AG20443 (cell line): ENCODE results near the gene RBM45.

ENCODE experiments used
- DNase-seq: peaks from one replicate; pipeline ENCODE4 v3.0.0; 2012; ENCODE audit warnings: low spot score, mixed read lengths

The RBM45 gene

DNA sequence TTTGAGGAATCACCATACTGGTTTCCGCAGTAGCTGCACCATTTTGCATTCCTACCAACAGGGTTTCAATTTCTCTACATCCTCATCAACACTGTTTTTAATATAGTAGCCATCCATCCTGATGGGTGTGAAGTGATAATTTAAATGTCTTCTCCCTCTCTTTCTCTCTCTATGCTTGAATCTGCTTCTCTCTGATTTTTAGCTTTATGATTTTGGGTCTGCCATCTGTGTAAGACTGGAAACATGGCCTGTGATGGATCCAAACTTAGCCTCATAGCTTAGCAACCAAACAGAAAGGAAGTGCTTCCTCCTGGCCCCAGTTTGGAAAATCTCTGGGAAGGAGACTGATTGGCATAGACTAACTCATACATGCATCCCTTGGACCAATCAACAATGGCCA lies 48.4 kb downstream of the RBM45 start:
- DNase-seq: no peak

DNA sequence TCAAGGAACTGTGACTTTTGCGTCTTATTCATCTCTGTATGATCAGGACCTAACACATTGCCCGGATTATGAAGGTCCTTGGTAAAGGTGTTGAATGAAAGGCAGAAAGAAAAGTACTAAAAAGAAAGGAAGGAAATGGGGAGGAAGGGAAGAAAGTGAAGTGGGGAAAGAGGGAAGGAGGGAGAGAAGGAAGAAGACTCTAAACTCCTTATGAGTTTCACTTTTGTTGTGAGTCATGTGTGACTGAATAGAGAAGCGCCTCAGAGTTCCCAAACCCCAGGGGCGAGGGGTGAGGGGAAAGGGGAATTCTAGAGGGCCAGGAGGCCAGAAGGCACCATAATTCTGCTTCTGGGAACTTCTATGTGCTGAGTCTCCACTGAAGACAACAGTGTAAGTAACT lies 51.2 kb downstream of the RBM45 start:
- peak; percentile 45 for DNase-seq

DNA sequence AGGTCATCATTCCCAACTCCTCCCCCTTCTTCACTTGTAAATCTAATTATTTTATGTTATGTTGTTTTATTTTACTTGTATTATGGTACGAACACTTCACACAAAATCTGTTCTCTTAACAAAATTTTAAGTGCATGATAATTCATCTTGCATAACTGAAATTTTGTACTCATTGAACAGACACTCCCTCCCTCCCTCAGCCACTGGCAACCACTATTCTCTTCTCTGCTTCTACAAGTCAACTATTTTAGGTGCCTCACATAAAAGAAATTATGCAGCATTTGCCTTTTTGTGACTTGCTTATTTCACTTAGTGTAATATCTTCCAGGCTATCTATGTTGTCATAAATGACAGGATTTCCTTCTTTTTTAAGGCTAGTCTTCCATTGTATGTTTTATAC lies 51.7 kb downstream of the RBM45 start:
- DNase-seq: no peak

DNA sequence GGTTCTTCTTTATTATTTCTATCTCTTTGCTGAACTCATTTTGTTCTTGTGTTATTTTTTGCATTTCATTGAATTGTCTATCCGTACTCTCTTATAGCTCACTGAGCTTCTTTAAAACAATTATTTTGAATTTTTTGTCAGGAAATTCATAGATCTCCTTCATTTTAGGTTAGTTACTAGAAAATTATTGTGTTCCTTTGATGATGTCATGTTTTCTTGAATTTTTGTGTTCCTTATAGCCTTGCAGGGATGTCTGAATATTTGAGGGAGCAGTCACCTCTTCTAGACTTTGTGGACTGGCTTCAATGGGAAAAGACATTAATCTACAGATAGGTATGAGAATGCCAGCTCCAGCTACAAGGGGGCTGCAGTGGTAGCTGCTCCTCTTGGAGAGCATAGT lies 61.4 kb downstream of the RBM45 start:
- DNase-seq: no peak

DNA sequence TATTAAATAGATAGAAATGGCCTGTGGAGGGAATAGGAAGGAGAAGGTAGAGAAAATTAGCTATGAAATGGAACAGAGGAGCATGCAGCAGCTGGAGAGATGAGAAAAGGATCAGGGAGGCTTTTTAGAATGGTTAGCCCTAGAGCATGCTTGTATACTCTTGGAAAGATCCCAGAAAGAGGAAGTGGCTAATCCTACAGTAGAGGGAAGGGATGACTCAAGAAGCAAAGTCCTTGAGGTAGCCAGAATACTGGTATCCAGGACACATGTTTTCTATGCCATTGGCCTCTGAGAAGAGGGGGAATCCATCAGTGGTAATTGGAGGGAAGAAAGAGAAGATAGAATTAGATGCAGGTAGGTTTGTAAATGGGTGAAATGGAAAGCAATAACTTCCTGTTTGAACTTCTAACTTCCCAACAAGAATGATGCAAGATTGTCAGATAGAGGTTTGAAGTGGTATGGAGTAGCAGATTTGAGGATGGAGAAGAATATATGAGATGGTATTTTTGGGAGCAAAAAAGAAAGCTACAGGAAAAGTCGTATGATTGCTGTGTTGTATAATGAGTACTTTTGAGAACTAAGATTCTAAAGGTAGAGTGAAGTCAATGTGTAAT lies 64.9 kb downstream of the RBM45 start:
- peak; percentile 50 for DNase-seq
